ENCODE data around the gene MADCAM1.

The MADCAM1 gene

GRCh38 chr19:534088-534487 lies 37.8 kb downstream of the MADCAM1 start:
- no peaks in the 10 kb centered on the region for H3K36me3 ChIP-seq (replicated peaks; ENCODE audit: insufficient read depth, low read length)
- no peaks in the 10 kb centered on the region for H4K20me1 ChIP-seq (ENCODE audit: insufficient read depth, low read length)
- no peaks in the 10 kb centered on the region for H3F3A ChIP-seq (ENCODE audit: insufficient read depth, low read length)
- no peak overlapping the region for H3K27ac ChIP-seq (ENCODE audit: low read length)
- H3K9me3 ChIP-seq (replicated peaks; ENCODE audit: insufficient read depth, low read length): no peaks in the 10 kb centered on the region
- H3K27me3 ChIP-seq (replicated peaks; ENCODE audit: insufficient read depth, low read length): peaks cover 6% of the 10 kb centered on the region
- no peaks in the 10 kb centered on the region for H3K9me2 ChIP-seq (replicated peaks; ENCODE audit: insufficient read depth, low read length)
- peaks cover 38% of the 10 kb centered on the region for H3K79me2 ChIP-seq (ENCODE audit: low read length)
- no peak overlapping the region for H2AFZ ChIP-seq (ENCODE audit: low read length)
- no peak overlapping the region for H3K4me2 ChIP-seq (ENCODE audit: low read depth, low read length)
- no peak for DNase-seq
- H3K4me1 ChIP-seq (ENCODE audit: low read length): peaks cover 7% of the 10 kb centered on the region
- H3K4me3 ChIP-seq (ENCODE audit: low read length): no peak overlapping the region
- no peak overlapping the region; the same call in 1 of the 2 replicates for H3K9ac ChIP-seq (ENCODE audit: low read length)
- TF ChIP-seq CTCF (IDR thresholded peaks at IDR 0.05; ENCODE audit: low read length) (no peak), EZH2 (optimal IDR thresholded peaks at IDR 0.05; ENCODE audit: low read depth, low read length) (no peak), EZH2phosphoT487 (IDR thresholded peaks at IDR 0.05; ENCODE audit: low read length) (no peak)

DNA sequence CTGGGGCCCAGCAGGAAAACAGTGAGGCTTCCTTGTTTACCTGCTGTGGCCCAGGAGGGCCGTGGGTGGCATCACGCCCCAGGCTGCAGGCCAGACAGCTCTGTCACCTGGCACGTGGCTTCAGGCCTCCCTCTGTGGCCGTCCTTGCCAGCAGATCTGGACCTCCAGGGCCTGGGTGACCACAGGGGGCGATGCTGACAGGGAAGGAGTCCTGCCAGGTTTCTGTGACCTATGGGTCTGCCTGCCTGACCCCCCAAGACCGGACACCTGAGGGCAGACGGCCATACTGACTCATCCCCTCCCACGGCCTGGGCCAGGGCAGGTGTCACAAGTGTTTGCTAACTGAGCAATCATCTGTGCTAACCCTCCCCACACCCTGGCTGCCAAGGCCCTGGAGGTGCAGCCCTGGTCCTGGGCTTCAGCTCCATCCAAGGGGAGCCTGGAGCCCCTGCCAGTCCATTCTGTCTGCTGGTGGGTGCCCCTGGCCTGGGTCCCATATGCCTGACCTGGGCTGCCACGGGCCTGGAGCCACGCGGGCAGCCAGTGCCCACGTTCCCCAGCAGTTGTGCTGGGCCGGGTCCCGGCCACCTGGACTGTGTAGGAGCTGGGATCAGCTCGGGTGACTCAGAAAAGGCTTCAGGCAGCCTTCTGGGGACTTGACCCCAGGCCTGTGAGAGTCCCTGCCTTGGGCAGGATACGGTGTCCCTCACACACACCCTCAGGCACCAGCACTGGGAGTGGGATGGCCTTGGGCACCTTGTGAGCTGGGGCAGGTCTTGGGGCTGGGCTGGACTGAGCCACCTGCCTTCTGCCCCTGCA lies 38.9 kb downstream of the MADCAM1 start:
- Histone ChIP-seq H3K27me3 (replicated peaks; ENCODE audit: insufficient read depth, low read length) (no peaks in the 10 kb centered on the region), H3F3A (ENCODE audit: insufficient read depth, low read length) (no peaks in the 10 kb centered on the region), H3K4me2 (ENCODE audit: low read depth, low read length) (no peak overlapping the region), H3K27ac (ENCODE audit: low read length) (no peak overlapping the region), H3K4me3 (ENCODE audit: low read length) (no peak overlapping the region), H3K79me2 (ENCODE audit: low read length) (peaks cover 38% of the 10 kb centered on the region), H3K4me1 (ENCODE audit: low read length) (peaks cover 7% of the 10 kb centered on the region), H3K36me3 (replicated peaks; ENCODE audit: insufficient read depth, low read length) (no peaks in the 10 kb centered on the region), H2AFZ (ENCODE audit: low read length) (no peak overlapping the region), H3K9me3 (replicated peaks; ENCODE audit: insufficient read depth, low read length) (no peaks in the 10 kb centered on the region), H3K9ac (ENCODE audit: low read length) (no peak overlapping the region), H3K9me2 (replicated peaks; ENCODE audit: insufficient read depth, low read length) (no peaks in the 10 kb centered on the region), H4K20me1 (ENCODE audit: insufficient read depth, low read length) (no peaks in the 10 kb centered on the region)
- TF ChIP-seq EZH2 (optimal IDR thresholded peaks at IDR 0.05; ENCODE audit: low read depth, low read length): no peak
- no peak for DNase-seq

GRCh38 chr19:536031-536880 lies 40.0 kb downstream of the MADCAM1 start:
- Histone ChIP-seq H3K79me2 (ENCODE audit: low read length) (peaks cover 38% of the 10 kb centered on the region), H3K4me3 (ENCODE audit: low read length) (no peak overlapping the region), H3K9me2 (replicated peaks; ENCODE audit: insufficient read depth, low read length) (no peaks in the 10 kb centered on the region), H3K9ac (ENCODE audit: low read length) (no peak overlapping the region), H3K4me2 (ENCODE audit: low read depth, low read length) (no peak overlapping the region), H2AFZ (ENCODE audit: low read length) (no peak overlapping the region), H3K27me3 (replicated peaks; ENCODE audit: insufficient read depth, low read length) (no peaks in the 10 kb centered on the region), H3K4me1 (ENCODE audit: low read length) (peaks cover 7% of the 10 kb centered on the region), H3K36me3 (replicated peaks; ENCODE audit: insufficient read depth, low read length) (no peaks in the 10 kb centered on the region), H4K20me1 (ENCODE audit: insufficient read depth, low read length) (no peaks in the 10 kb centered on the region), H3K27ac (ENCODE audit: low read length) (no peak overlapping the region), H3K9me3 (replicated peaks; ENCODE audit: insufficient read depth, low read length) (no peaks in the 10 kb centered on the region), H3F3A (ENCODE audit: insufficient read depth, low read length) (no peaks in the 10 kb centered on the region)
- no peak for DNase-seq
- TF ChIP-seq EZH2 (optimal IDR thresholded peaks at IDR 0.05; ENCODE audit: low read depth, low read length) (no peak), EZH2phosphoT487 (IDR thresholded peaks at IDR 0.05; ENCODE audit: low read length) (no peak), CTCF (IDR thresholded peaks at IDR 0.05; ENCODE audit: low read length) (no peak)
